Osteoblast (primary cell): ENCODE measurements around the gene NUAK2. TPM values are rescaled to one million over a fixed set of nuclear protein-coding genes. Genes with fewer than 3 reads are reported as not detected.

Experiments
- DNase-seq: peaks from one replicate; pipeline ENCODE4 v3.0.0; 2011; ENCODE audit warnings: low spot score, mixed read lengths; ENCODE audit not compliant: insufficient read length; ENCODE audit errors: missing footprints
- H2AFZ ChIP-seq: 2 replicates; pipeline ENCODE4 v1.6.0; 2011; ENCODE audit warnings: mild to moderate bottlenecking, low read length
- H3K27ac ChIP-seq: 2 replicates; pipeline ENCODE4 v1.5.1; 2011; ENCODE audit warnings: mild to moderate bottlenecking, low read depth, low read length, moderate library complexity
- H3K27me3 ChIP-seq: 2 replicates; pipeline ENCODE4 v1.6.0; 2012; ENCODE audit warnings: mild to moderate bottlenecking, control low read depth, inconsistent platforms, low read length, moderate library complexity; ENCODE audit not compliant: insufficient read depth
- H3K36me3 ChIP-seq: 2 replicates; pipeline ENCODE4 v1.5.1; 2011; ENCODE audit warnings: mild to moderate bottlenecking, low read length, control low read depth, moderate library complexity; ENCODE audit not compliant: insufficient read depth
- H3K4me1 ChIP-seq: 2 replicates; pipeline ENCODE4 v1.5.1; 2011; ENCODE audit warnings: mild to moderate bottlenecking, low read length, control low read depth, moderate library complexity; ENCODE audit not compliant: insufficient read depth
- H3K4me2 ChIP-seq: 2 replicates; pipeline ENCODE4 v1.6.0; 2011; ENCODE audit warnings: mild to moderate bottlenecking, low read length; ENCODE audit not compliant: insufficient read depth
- H3K4me3 ChIP-seq: fragments of 200-600 bp; sonication (generic); 3 replicates; pipeline ENCODE4 v1.5.1; 2012; ENCODE audit warnings: mild to moderate bottlenecking, low read length, inconsistent platforms; ENCODE audit not compliant: insufficient read depth
- H3K79me2 ChIP-seq: 2 replicates; pipeline ENCODE4 v1.6.0; 2012; ENCODE audit warnings: mild to moderate bottlenecking, low read length, control low read depth, inconsistent platforms; ENCODE audit not compliant: insufficient read depth
- H3K9me3 ChIP-seq: 2 replicates; pipeline ENCODE4 v1.5.1; 2011; ENCODE audit warnings: low read depth, low read length, control low read depth
- H4K20me1 ChIP-seq: 2 replicates; pipeline ENCODE4 v1.6.0; 2012; ENCODE audit warnings: mild to moderate bottlenecking, low read length, control low read depth; ENCODE audit not compliant: insufficient read depth
- total RNA-seq: library from RNA; depleted of rRNA; stranded (reverse); fragments of >200 nt; gene quantifications from 2 replicates; pipeline ENCODE4 v1.2.3, GENCODE V29; 2012
- TF ChIP-seq, protein P1 (sequence below): IDR thresholded peaks from 2 replicates; pipeline ENCODE4 v1.5.1; 2011; ENCODE audit warnings: mild to moderate bottlenecking, low read depth, low read length, moderate library complexity; ENCODE audit errors: extremely low read depth

The NUAK2 gene
- total RNA-seq, 1 donor = 3.6 TPM

DNA sequence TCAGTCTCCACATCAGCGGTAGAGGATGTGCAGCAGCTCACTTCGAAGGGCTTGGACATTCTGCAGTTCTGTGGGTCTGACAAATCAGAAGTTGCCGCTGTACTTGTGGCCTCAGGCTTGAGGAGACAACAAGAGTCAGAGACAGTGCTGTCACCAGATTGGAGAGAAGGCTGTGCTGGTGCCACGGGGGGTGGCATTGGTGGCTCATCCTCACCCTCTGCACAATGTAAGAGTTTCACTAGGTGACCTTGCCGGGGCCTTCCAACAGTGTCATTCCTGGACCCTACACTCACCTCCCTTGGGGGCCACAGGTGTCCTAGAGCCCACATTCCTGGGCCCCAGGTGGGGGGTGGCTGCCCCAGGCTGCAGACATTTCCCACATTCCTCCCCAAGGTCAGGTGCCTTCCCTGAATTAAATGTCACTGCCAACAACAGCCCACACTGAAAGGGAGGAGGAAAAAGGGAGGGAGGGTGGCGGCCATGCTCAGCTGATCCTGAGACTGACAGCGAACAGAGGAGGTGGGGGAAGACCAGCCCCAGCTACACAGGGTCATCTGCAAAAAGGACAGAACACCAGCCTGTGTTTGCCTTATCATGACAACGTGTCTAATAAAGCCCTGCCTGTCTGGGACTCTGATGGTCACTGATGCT, 47.4 kb downstream of the NUAK2 start:
- no peak overlapping the region for H2AFZ ChIP-seq
- no peaks in the 10 kb centered on the region for H4K20me1 ChIP-seq
- H3K4me1 ChIP-seq = peaks cover 17% of the 10 kb centered on the region
- no peak overlapping the region for H3K27ac ChIP-seq
- no peak overlapping the region for H3K4me3 ChIP-seq
- no peaks in the 10 kb centered on the region for H3K27me3 ChIP-seq
- no peaks in the 10 kb centered on the region for H3K79me2 ChIP-seq
- H3K36me3 ChIP-seq = no peaks in the 10 kb centered on the region
- H3K4me2 ChIP-seq = no peak overlapping the region
- DNase-seq = peak; percentile 62
- no peaks in the 10 kb centered on the region for H3K9me3 ChIP-seq
- TF ChIP-seq, protein P1, sequence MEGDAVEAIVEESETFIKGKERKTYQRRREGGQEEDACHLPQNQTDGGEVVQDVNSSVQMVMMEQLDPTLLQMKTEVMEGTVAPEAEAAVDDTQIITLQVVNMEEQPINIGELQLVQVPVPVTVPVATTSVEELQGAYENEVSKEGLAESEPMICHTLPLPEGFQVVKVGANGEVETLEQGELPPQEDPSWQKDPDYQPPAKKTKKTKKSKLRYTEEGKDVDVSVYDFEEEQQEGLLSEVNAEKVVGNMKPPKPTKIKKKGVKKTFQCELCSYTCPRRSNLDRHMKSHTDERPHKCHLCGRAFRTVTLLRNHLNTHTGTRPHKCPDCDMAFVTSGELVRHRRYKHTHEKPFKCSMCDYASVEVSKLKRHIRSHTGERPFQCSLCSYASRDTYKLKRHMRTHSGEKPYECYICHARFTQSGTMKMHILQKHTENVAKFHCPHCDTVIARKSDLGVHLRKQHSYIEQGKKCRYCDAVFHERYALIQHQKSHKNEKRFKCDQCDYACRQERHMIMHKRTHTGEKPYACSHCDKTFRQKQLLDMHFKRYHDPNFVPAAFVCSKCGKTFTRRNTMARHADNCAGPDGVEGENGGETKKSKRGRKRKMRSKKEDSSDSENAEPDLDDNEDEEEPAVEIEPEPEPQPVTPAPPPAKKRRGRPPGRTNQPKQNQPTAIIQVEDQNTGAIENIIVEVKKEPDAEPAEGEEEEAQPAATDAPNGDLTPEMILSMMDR = no peak

DNA sequence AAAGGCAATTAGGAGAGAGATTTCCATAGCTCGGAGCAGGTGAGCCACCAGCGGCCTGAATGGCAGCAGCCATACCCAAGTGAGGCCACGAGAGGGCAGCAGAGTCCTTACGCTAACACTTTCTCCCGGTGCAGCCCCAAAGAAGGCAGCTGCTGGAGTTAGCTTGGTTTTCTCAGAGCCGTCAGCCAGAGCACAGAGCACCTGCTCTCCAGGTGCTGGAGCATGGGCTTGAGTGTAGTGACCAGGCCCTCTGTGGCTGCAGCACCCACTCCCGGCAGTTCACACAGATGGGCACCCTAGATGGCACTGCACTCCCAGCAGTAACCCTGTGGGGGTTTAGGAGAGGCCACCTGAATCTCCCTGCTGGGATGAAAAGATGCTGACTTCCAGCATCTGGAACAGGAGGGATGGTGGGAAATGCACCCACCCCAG, 48.0 kb downstream of the NUAK2 start:
- peak; percentile 97 for DNase-seq
- no peak overlapping the region for H3K4me3 ChIP-seq

DNA sequence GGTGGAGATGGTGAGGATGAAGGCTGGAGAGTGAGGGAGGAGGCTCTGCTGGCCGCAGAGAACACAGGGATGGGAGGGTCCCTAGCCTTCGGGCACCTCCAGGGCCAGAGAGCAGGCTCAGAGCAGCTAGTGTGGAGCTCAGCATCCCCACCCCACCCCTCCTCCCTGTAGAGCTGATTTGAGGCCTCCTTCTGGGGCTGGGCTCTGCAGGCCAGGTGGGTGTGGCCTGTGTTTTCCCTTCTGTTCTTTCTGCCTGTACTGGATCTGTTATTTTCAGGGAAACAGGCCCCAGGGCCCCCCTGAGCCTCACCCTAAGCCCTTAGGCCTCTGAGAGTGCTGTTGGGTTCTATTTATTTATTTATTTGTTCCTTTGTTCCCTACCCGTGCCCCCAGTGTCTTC, 49.0 kb downstream of the NUAK2 start:
- TF ChIP-seq, protein P1 = no peak
- Histone ChIP-seq H3K27ac (no peak overlapping the region), H4K20me1 (no peaks in the 10 kb centered on the region), H3K4me1 (peaks cover 18% of the 10 kb centered on the region), H3K9me3 (no peaks in the 10 kb centered on the region), H3K4me2 (no peak overlapping the region), H3K79me2 (no peaks in the 10 kb centered on the region), H2AFZ (no peak overlapping the region), H3K36me3 (no peaks in the 10 kb centered on the region), H3K4me3 (no peak overlapping the region), H3K27me3 (no peaks in the 10 kb centered on the region)
- peak; percentile 86 for DNase-seq

More for the DNA sequence above, 48.0 kb downstream of the NUAK2 start:
- Histone ChIP-seq H3K79me2 (no peaks in the 10 kb centered on the region), H3K27me3 (no peaks in the 10 kb centered on the region), H3K4me2 (no peak overlapping the region), H2AFZ (no peak overlapping the region), H3K27ac (no peak overlapping the region), H3K9me3 (no peaks in the 10 kb centered on the region), H3K36me3 (no peaks in the 10 kb centered on the region), H4K20me1 (no peaks in the 10 kb centered on the region), H3K4me1 (peaks cover 17% of the 10 kb centered on the region)
- TF ChIP-seq, protein P1 = peak; percentile 97

DNA sequence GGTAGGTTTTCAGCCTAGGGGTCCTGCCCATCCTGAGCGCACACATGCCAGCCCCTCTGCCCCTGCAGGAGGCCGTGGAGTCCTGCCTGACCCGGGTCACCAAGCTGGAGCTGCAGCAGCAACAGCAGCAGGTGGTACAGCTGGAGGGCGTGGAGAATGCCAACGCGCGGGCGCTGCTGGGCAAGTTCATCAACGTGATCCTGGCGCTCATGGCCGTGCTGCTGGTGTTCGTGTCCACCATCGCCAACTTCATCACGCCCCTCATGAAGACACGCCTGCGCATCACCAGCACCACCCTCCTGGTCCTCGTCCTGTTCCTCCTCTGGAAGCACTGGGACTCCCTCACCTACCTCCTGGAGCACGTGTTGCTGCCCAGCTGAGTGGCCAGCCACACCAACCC, 49.8 kb downstream of the NUAK2 start:
- DNase-seq = peak; percentile 49
- H3K36me3 ChIP-seq = no peaks in the 10 kb centered on the region
- H3K79me2 ChIP-seq = no peaks in the 10 kb centered on the region
- TF ChIP-seq, protein P1 = no peak
- H2AFZ ChIP-seq = no peak overlapping the region
- peak overlapping the region; percentile 65 for H3K27ac ChIP-seq
- H3K27me3 ChIP-seq = no peaks in the 10 kb centered on the region
- H3K9me3 ChIP-seq = no peaks in the 10 kb centered on the region
- peaks cover 22% of the 10 kb centered on the region for H3K4me1 ChIP-seq
- no peak overlapping the region for H3K4me3 ChIP-seq
- H4K20me1 ChIP-seq = no peaks in the 10 kb centered on the region
- peak overlapping the region; percentile 7 for H3K4me2 ChIP-seq
